ENCODE measurements around the gene PARVA.

PARVA gene

DNA sequence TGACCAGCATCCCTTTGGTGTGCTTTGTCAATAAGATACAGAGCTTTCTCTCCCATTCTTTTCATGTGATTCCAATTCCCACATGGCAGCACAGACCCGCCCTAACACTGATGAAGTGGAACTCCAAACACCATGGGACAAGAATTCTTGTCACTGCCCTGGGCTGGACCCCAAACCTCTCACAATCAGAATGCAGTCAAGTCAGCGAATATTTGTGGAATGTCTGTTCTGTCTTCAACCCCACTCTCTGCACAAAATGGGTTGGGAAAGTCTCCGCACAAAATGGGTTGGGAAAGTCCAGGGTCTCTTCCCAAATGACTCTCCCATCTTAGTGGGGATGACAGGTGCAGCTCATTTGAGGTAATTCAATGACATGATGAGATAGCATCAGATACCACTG is 157.9 kb downstream of the PARVA start:
- Histone ChIP-seq H4K20me1 (ENCODE audit: control insufficient read depth, insufficient read depth, low read depth, low read length) (no peaks in the 10 kb centered on the region), H3K36me3 (ENCODE audit: control insufficient read depth, low read length) (no peaks in the 10 kb centered on the region), H3K79me2 (ENCODE audit: control insufficient read depth, low read length) (no peaks in the 10 kb centered on the region), H3F3A (ENCODE audit: control insufficient read depth, insufficient read depth) (no peaks in the 10 kb centered on the region), H3K4me2 (ENCODE audit: low read length) (no peak overlapping the region), H3K9me3 (ENCODE audit: control insufficient read depth, insufficient read depth, low read length) (no peaks in the 10 kb centered on the region), H3K27me3 (ENCODE audit: control insufficient read depth, low read length) (no peaks in the 10 kb centered on the region), H3K9me2 (replicated peaks; ENCODE audit: control insufficient read depth, low read length) (no peaks in the 10 kb centered on the region), H3K27ac (ENCODE audit: low read depth, low read length) (no peak overlapping the region), H3K4me3 (ENCODE audit: low read length) (no peak overlapping the region), H3K4me1 (ENCODE audit: control insufficient read depth, low read length) (no peaks in the 10 kb centered on the region)
- no peak for TF ChIP-seq EZH2phosphoT487 (IDR thresholded peaks at IDR 0.05; ENCODE audit: borderline replicate concordance, low read length)

GRCh38 chr11:12536566-12536965 is 159.2 kb downstream of the PARVA start:
- H3K27ac ChIP-seq (ENCODE audit: low read depth, low read length): no peak overlapping the region
- H3K4me1 ChIP-seq (ENCODE audit: control insufficient read depth, low read length): no peaks in the 10 kb centered on the region
- H4K20me1 ChIP-seq (ENCODE audit: control insufficient read depth, insufficient read depth, low read depth, low read length): no peaks in the 10 kb centered on the region
- TF ChIP-seq, protein P1, sequence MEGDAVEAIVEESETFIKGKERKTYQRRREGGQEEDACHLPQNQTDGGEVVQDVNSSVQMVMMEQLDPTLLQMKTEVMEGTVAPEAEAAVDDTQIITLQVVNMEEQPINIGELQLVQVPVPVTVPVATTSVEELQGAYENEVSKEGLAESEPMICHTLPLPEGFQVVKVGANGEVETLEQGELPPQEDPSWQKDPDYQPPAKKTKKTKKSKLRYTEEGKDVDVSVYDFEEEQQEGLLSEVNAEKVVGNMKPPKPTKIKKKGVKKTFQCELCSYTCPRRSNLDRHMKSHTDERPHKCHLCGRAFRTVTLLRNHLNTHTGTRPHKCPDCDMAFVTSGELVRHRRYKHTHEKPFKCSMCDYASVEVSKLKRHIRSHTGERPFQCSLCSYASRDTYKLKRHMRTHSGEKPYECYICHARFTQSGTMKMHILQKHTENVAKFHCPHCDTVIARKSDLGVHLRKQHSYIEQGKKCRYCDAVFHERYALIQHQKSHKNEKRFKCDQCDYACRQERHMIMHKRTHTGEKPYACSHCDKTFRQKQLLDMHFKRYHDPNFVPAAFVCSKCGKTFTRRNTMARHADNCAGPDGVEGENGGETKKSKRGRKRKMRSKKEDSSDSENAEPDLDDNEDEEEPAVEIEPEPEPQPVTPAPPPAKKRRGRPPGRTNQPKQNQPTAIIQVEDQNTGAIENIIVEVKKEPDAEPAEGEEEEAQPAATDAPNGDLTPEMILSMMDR (IDR thresholded peaks at IDR 0.05; ENCODE audit: low read depth, low read length, poor library complexity, severe bottlenecking): no peak
- TF ChIP-seq EZH2phosphoT487 (IDR thresholded peaks at IDR 0.05; ENCODE audit: borderline replicate concordance, low read length): no peak
- H3K9me2 ChIP-seq (replicated peaks; ENCODE audit: control insufficient read depth, low read length): no peaks in the 10 kb centered on the region
- no peak overlapping the region for H3K4me3 ChIP-seq (ENCODE audit: low read length)
- no peaks in the 10 kb centered on the region for H3K79me2 ChIP-seq (ENCODE audit: control insufficient read depth, low read length)
- H3K36me3 ChIP-seq (ENCODE audit: control insufficient read depth, low read length): no peaks in the 10 kb centered on the region
- H3K9me3 ChIP-seq (ENCODE audit: control insufficient read depth, insufficient read depth, low read length): no peaks in the 10 kb centered on the region
- no peaks in the 10 kb centered on the region for H3K27me3 ChIP-seq (ENCODE audit: control insufficient read depth, low read length)
- H3K4me2 ChIP-seq (ENCODE audit: low read length): no peak overlapping the region
- H3F3A ChIP-seq (ENCODE audit: control insufficient read depth, insufficient read depth): no peaks in the 10 kb centered on the region

GRCh38 chr11:12537778-12538401 is 160.5 kb downstream of the PARVA start:
- H3K9me3 ChIP-seq (ENCODE audit: control insufficient read depth, insufficient read depth, low read length): no peaks in the 10 kb centered on the region
- H3K79me2 ChIP-seq (ENCODE audit: control insufficient read depth, low read length): no peaks in the 10 kb centered on the region
- H3K27me3 ChIP-seq (ENCODE audit: control insufficient read depth, low read length): no peaks in the 10 kb centered on the region
- no peaks in the 10 kb centered on the region for H3K36me3 ChIP-seq (ENCODE audit: control insufficient read depth, low read length)
- no peak overlapping the region for H3K27ac ChIP-seq (ENCODE audit: low read depth, low read length)
- TF ChIP-seq, protein P1 (IDR thresholded peaks at IDR 0.05; ENCODE audit: low read depth, low read length, poor library complexity, severe bottlenecking): no peak
- TF ChIP-seq EZH2phosphoT487 (IDR thresholded peaks at IDR 0.05; ENCODE audit: borderline replicate concordance, low read length): no peak
- no peak overlapping the region for H3K4me3 ChIP-seq (ENCODE audit: low read length)
- no peaks in the 10 kb centered on the region for H3K9me2 ChIP-seq (replicated peaks; ENCODE audit: control insufficient read depth, low read length)
- no peaks in the 10 kb centered on the region for H4K20me1 ChIP-seq (ENCODE audit: control insufficient read depth, insufficient read depth, low read depth, low read length)
- no peaks in the 10 kb centered on the region for H3K4me1 ChIP-seq (ENCODE audit: control insufficient read depth, low read length)
- H3F3A ChIP-seq (ENCODE audit: control insufficient read depth, insufficient read depth): no peaks in the 10 kb centered on the region
- no peak overlapping the region for H3K4me2 ChIP-seq (ENCODE audit: low read length)

DNA sequence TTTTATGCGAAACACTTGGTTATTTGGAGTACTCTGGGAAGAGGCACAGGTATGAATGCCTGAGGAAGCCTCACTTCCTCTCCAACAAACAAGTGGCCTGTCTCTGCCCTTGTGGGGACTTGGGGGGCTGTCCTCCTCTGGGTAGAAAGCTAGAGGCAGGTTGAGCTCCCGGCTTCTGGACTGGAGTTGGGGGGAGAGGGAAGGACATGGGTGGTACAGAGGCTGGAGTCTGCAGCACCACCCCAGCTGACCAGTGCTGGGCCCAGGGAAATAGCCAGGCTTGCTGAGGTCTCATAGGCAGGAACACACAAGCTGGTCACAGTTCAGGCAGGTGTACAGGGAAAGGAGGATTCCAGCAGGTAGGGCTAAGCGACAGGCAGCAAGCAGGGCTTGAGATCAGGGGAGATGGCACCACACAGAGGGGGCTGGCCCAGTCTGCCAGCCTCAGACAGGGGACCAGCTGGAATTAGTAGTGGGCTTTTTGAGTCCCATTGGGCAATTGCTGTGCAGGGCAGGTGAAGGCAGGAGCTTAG is 161.6 kb downstream of the PARVA start:
- H3K9me2 ChIP-seq (replicated peaks; ENCODE audit: control insufficient read depth, low read length): no peaks in the 10 kb centered on the region
- H3K79me2 ChIP-seq (ENCODE audit: control insufficient read depth, low read length): no peaks in the 10 kb centered on the region
- H4K20me1 ChIP-seq (ENCODE audit: control insufficient read depth, insufficient read depth, low read depth, low read length): no peaks in the 10 kb centered on the region
- no peaks in the 10 kb centered on the region for H3K27me3 ChIP-seq (ENCODE audit: control insufficient read depth, low read length)
- no peaks in the 10 kb centered on the region for H3F3A ChIP-seq (ENCODE audit: control insufficient read depth, insufficient read depth)
- no peak overlapping the region for H3K27ac ChIP-seq (ENCODE audit: low read depth, low read length)
- no peak overlapping the region for H3K4me2 ChIP-seq (ENCODE audit: low read length)
- no peak overlapping the region for H3K4me3 ChIP-seq (ENCODE audit: low read length)
- no peaks in the 10 kb centered on the region for H3K4me1 ChIP-seq (ENCODE audit: control insufficient read depth, low read length)
- no peaks in the 10 kb centered on the region for H3K9me3 ChIP-seq (ENCODE audit: control insufficient read depth, insufficient read depth, low read length)
- H3K36me3 ChIP-seq (ENCODE audit: control insufficient read depth, low read length): no peaks in the 10 kb centered on the region
- TF ChIP-seq, protein P1 (IDR thresholded peaks at IDR 0.05; ENCODE audit: low read depth, low read length, poor library complexity, severe bottlenecking): no peak
- TF ChIP-seq EZH2phosphoT487 (IDR thresholded peaks at IDR 0.05; ENCODE audit: borderline replicate concordance, low read length): no peak
